ENCODE measurements around the gene RAPGEF4.

- no peak for TF ChIP-seq POLR2AphosphoS5 (IDR thresholded peaks at IDR 0.05; ENCODE audit: low read depth, low read length)
- no peak for TF ChIP-seq REST (IDR thresholded peaks at IDR 0.05; ENCODE audit: insufficient read depth in 1 of 2, low read depth in 2 of 2, low read length in 2 of 2)
- TF ChIP-seq TAF1 (IDR thresholded peaks at IDR 0.05; ENCODE audit: borderline replicate concordance, insufficient read depth, low read length) = no peak
- TF ChIP-seq SIN3A (IDR thresholded peaks at IDR 0.05; ENCODE audit: borderline replicate concordance, insufficient read depth, low read length) = no peak
- TF ChIP-seq FOXP2 (optimal IDR thresholded peaks at IDR 0.05; ENCODE audit: borderline replicate concordance, extremely low read depth, extremely low read length, insufficient read depth) = no peak
Observed at GRCh38 chr2:172996387-172996961, 260.8 kb downstream of the RAPGEF4 start.
